ENCODE data around the gene POLR1C.
"Not testable (repeated sequence)": the region's sequence is repeated elsewhere in the genome, so short reads cannot be mapped to it uniquely, and the experiment has no call there.

The POLR1C gene

DNA sequence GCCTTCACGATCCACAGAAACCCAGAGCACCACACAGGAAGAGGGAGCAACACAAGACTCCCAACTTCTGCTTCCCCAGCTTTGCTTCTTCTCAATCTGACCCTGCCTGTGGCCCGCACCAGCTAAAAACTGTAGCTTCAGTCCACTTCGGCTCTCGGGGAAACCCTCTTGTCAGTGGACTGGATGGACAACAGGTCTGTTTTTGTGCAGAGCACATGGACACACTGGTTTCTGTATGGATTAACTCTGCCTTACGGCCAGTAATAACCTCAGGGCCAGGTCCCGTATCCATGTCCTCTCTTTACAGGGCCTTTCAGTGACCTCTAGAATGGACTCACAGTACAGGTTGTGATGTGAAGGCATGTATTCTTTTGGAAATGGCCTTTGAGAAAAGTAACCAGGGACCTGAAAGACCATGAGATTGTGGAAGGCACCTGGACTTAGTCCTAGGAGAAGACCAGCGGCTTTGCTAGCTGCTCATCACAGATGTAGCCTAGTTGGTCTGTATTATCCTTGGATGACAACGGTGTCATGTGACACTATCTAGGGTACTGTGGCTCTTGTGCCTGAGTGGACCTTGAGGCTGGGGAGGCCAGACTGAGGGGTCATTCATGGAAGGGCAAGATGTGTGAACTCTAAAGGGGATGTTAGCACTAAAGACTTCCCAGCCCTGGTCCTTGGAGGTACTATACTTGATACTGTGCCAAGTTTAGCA lies 5.8 kb downstream of the POLR1C start:
- Histone ChIP-seq H3K36me3 (ENCODE audit: control insufficient read depth in 1 of 2, insufficient read depth in 2 of 2, low read length in 2 of 2) (peaks cover 32 to 85% of the 10 kb centered on the region in 2 donors), H3K9me3 (ENCODE audit: control insufficient read depth in 1 of 2, low read length in 2 of 2) (no peaks in the 10 kb centered on the region), H3K4me3 (ENCODE audit: low read depth in 1 of 2, low read length in 2 of 2) (no peak overlapping the region), H3K9ac (ENCODE audit: low read depth in 1 of 2, low read length in 2 of 2) (no peak overlapping the region), H3K27ac (ENCODE audit: low read depth, low read length) (no peak overlapping the region), H3K4me1 (ENCODE audit: control insufficient read depth in 1 of 2, insufficient read depth in 2 of 2, low read length in 2 of 2) (peaks cover 8 to 13% of the 10 kb centered on the region in 2 donors), H3K27me3 (ENCODE audit: control insufficient read depth in 1 of 2, insufficient read depth in 2 of 2, low read length in 2 of 2) (no peaks in the 10 kb centered on the region)

DNA sequence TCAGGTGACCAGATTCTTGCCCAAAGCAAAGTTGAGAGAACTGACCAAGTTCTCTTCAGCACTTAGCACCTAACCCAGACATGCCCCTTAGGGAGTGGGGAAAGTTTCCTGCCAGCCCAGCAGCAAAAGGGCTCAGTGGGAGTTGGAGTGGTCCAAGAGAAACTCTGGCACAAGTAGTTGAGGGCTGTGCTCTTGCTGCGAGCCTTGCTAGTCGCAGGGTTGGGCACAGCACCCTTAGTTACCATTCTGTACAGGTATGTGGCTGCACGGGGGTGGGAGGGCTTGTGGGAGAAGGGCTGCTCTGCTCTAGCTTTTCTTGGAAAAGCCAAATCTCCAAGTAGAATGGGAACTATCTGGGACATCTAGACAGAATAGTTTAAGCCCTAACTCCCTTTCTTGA lies 6.4 kb downstream of the POLR1C start:
- Histone ChIP-seq H3K9me3 (ENCODE audit: control insufficient read depth in 1 of 2, low read length in 2 of 2) (no peaks in the 10 kb centered on the region), H3K36me3 (ENCODE audit: control insufficient read depth in 1 of 2, insufficient read depth in 2 of 2, low read length in 2 of 2) (peaks cover 36 to 91% of the 10 kb centered on the region in 2 donors), H3K4me1 (ENCODE audit: control insufficient read depth in 1 of 2, insufficient read depth in 2 of 2, low read length in 2 of 2) (peaks cover 2 to 7% of the 10 kb centered on the region in 2 donors), H3K9ac (ENCODE audit: low read depth in 1 of 2, low read length in 2 of 2) (no peak overlapping the region), H3K4me3 (ENCODE audit: low read depth in 1 of 2, low read length in 2 of 2) (no peak overlapping the region), H3K27ac (ENCODE audit: low read depth, low read length) (no peak overlapping the region), H3K27me3 (ENCODE audit: control insufficient read depth in 1 of 2, insufficient read depth in 2 of 2, low read length in 2 of 2) (no peaks in the 10 kb centered on the region)

DNA sequence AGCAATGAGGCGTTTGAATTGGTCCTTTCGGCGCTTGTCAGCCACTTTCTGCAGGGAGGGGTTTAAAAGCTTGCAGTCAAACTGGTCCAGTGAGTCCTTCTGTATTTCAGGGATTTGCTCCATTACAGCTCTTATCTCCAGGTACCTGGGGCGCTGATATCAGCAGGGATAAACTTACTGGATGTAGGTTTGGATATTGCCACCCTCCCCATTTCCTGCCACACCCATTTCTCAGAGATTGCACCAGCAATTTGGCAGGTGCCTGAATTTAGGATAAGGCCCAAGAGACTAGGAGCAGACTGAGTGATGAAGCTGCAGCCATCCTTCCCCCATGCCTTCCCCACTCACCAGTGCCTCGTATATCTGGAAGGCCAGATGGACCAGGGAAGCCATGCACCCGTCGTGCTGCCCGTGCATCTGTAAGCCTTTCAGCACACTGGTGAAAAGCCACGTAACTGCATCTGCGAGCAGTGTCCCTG lies 7.6 kb downstream of the POLR1C start:
- peaks cover 0 to 4% of the 10 kb centered on the region in 2 donors for H3K4me1 ChIP-seq (ENCODE audit: control insufficient read depth in 1 of 2, insufficient read depth in 2 of 2, low read length in 2 of 2)
- no peaks in the 10 kb centered on the region for H3K27me3 ChIP-seq (ENCODE audit: control insufficient read depth in 1 of 2, insufficient read depth in 2 of 2, low read length in 2 of 2)
- no peak overlapping the region for H3K4me3 ChIP-seq (ENCODE audit: low read depth in 1 of 2, low read length in 2 of 2)
- H3K9me3 ChIP-seq (ENCODE audit: control insufficient read depth in 1 of 2, low read length in 2 of 2) = no peaks in the 10 kb centered on the region
- H3K36me3 ChIP-seq (ENCODE audit: control insufficient read depth in 1 of 2, insufficient read depth in 2 of 2, low read length in 2 of 2) = peaks cover 43 to 97% of the 10 kb centered on the region in 2 donors
- no peak overlapping the region for H3K27ac ChIP-seq (ENCODE audit: low read depth, low read length)
- no peak overlapping the region for H3K9ac ChIP-seq (ENCODE audit: low read depth in 1 of 2, low read length in 2 of 2)

DNA sequence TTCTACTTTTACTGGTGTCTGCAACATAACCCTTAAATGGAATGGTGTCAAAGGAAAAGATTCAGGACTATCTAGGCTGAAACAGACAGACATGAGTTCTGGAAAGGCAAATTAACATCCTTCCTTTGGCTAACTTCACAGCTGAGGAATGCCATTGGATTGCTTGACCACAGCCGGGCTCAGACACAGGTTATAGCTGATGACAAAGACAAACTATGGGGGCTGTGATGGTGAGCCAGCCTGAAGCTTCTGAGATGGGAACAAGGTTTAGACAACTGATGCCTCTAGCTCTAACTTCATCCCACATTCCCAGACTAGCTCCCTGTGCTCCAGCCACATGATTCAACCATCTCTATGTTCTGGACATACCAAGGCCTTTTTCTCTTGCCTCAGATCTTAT lies 15.3 kb downstream of the POLR1C start:
- H3K9me3 ChIP-seq (ENCODE audit: control insufficient read depth in 1 of 2, low read length in 2 of 2) = no peaks in the 10 kb centered on the region
- peaks cover 15 to 57% of the 10 kb centered on the region in 2 donors for H3K36me3 ChIP-seq (ENCODE audit: control insufficient read depth in 1 of 2, insufficient read depth in 2 of 2, low read length in 2 of 2)

DNA sequence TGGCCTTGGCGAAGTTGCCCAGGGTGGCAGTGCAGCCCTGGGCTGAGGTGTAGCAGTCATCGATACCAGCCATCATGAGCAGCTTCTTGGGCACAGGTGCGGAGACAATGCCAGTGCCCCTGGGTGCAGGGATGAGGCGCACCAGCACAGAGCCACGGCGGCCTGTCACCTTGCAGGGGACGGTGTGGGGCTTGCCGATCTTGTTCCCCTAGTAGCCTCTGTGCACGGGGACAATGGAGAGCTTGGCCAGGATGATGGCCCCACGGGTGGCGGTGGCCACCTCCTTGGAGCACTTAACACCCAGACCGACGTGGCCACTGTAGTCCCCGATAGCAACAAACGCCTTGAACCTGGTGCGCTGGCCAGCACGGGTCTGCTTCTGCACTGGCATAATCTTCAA lies 22.1 kb downstream of the POLR1C start:
- H3K4me3 ChIP-seq (ENCODE audit: low read depth in 1 of 2, low read length in 2 of 2); H3K4me1 ChIP-seq (ENCODE audit: control insufficient read depth in 1 of 2, insufficient read depth in 2 of 2, low read length in 2 of 2); H3K27me3 ChIP-seq (ENCODE audit: control insufficient read depth in 1 of 2, insufficient read depth in 2 of 2, low read length in 2 of 2); H3K9ac ChIP-seq (ENCODE audit: low read depth in 1 of 2, low read length in 2 of 2); H3K9me3 ChIP-seq (ENCODE audit: control insufficient read depth in 1 of 2, low read length in 2 of 2); H3K27ac ChIP-seq (ENCODE audit: low read depth, low read length): not testable (repeated sequence)
- H3K36me3 ChIP-seq (ENCODE audit: control insufficient read depth in 1 of 2, insufficient read depth in 2 of 2, low read length in 2 of 2) = peaks cover 7 to 23% of the 10 kb centered on the region in 2 donors

More for the DNA sequence above, 15.3 kb downstream of the POLR1C start:
- Histone ChIP-seq H3K4me3 (ENCODE audit: low read depth in 1 of 2, low read length in 2 of 2) (no peak overlapping the region), H3K27ac (ENCODE audit: low read depth, low read length) (no peak overlapping the region), H3K4me1 (ENCODE audit: control insufficient read depth in 1 of 2, insufficient read depth in 2 of 2, low read length in 2 of 2) (no peaks in the 10 kb centered on the region), H3K27me3 (ENCODE audit: control insufficient read depth in 1 of 2, insufficient read depth in 2 of 2, low read length in 2 of 2) (no peaks in the 10 kb centered on the region), H3K9ac (ENCODE audit: low read depth in 1 of 2, low read length in 2 of 2) (no peak overlapping the region)

DNA sequence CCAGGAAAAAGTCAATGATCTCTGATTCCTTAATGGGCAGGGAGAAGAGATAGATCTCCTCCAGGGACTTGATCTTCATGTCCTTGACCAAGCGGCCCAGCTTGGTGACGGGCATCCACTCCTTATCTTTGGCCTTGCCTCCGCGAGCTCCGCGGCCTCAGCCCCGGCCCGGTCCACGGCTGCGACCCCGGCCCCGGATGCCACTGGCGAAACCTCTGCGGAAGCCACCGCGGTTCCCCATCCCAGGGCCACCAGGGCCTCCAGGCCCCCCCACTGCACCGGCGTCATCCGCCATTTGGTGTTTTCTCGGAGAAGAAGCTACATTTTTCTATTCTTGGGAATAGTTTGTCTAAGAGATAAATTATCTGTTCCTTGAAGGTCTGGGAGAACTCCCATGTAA lies 22.5 kb downstream of the POLR1C start:
- not testable (repeated sequence) for H3K4me3 ChIP-seq (ENCODE audit: low read depth in 1 of 2, low read length in 2 of 2); H3K27me3 ChIP-seq (ENCODE audit: control insufficient read depth in 1 of 2, insufficient read depth in 2 of 2, low read length in 2 of 2); H3K9me3 ChIP-seq (ENCODE audit: control insufficient read depth in 1 of 2, low read length in 2 of 2); H3K27ac ChIP-seq (ENCODE audit: low read depth, low read length); H3K9ac ChIP-seq (ENCODE audit: low read depth in 1 of 2, low read length in 2 of 2); H3K4me1 ChIP-seq (ENCODE audit: control insufficient read depth in 1 of 2, insufficient read depth in 2 of 2, low read length in 2 of 2)
- H3K36me3 ChIP-seq (ENCODE audit: control insufficient read depth in 1 of 2, insufficient read depth in 2 of 2, low read length in 2 of 2) = peaks cover 7 to 23% of the 10 kb centered on the region in 2 donors

DNA sequence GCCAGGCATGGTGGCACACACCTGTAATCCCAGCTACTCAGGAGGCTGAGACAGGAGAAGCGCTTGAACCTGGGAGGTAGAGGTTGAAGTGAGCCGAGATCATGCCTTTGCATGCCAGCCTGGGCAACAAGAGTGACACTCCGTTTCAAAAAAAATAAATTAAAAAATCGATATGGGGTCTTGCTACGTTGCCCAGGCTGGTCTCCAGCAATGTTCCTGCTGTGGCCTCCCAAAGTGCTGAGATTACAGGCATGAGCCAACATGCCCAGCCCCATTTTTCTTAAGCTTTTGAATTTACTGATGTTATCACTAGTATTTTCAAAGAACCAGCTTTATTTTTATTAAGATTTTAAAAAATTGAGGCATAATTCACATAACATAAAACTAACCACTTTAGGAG lies 23.6 kb downstream of the POLR1C start:
- Histone ChIP-seq H3K9me3 (ENCODE audit: control insufficient read depth in 1 of 2, low read length in 2 of 2) (no peaks in the 10 kb centered on the region), H3K27me3 (ENCODE audit: control insufficient read depth in 1 of 2, insufficient read depth in 2 of 2, low read length in 2 of 2) (no peaks in the 10 kb centered on the region), H3K4me3 (ENCODE audit: low read depth in 1 of 2, low read length in 2 of 2) (no peak overlapping the region), H3K36me3 (ENCODE audit: control insufficient read depth in 1 of 2, insufficient read depth in 2 of 2, low read length in 2 of 2) (peaks cover 7 to 34% of the 10 kb centered on the region in 2 donors), H3K9ac (ENCODE audit: low read depth in 1 of 2, low read length in 2 of 2) (no peak overlapping the region), H3K27ac (ENCODE audit: low read depth, low read length) (no peak overlapping the region), H3K4me1 (ENCODE audit: control insufficient read depth in 1 of 2, insufficient read depth in 2 of 2, low read length in 2 of 2) (no peaks in the 10 kb centered on the region)

DNA sequence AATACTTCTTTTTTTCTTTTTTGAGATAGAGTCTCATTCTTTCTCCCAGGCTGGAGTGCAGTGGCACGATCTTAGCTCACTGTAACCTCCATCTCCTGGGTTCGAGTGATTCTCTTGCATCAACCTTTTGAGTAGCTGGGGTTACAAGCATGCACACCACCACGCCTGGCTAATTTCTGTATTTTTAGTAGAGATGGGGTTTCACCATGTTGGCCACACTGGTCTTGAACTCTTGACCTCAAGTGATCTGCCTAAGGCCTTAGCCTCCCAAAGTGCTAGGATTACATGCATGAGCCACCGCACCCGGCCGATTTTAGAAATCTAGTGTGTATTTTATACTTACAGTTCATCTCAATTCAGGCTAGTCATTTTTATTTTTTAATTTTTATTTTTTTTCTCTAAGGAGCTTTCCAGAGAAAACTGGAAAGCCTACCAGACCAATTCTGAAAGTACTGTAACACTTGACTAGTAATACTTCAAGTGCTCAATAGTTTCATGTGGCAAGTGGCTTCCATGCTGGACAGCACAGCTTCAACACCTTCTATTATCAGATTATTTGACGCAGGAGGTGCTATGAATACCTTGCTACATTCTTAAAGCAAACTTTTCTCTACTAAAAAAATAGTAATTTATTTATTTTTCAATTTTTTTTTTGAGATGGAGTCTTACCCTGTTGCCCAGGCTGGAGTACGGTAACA lies 25.0 kb downstream of the POLR1C start:
- Histone ChIP-seq H3K4me3 (ENCODE audit: low read depth in 1 of 2, low read length in 2 of 2) (no peak overlapping the region), H3K4me1 (ENCODE audit: control insufficient read depth in 1 of 2, insufficient read depth in 2 of 2, low read length in 2 of 2) (no peaks in the 10 kb centered on the region), H3K9me3 (ENCODE audit: control insufficient read depth in 1 of 2, low read length in 2 of 2) (no peaks in the 10 kb centered on the region), H3K36me3 (ENCODE audit: control insufficient read depth in 1 of 2, insufficient read depth in 2 of 2, low read length in 2 of 2) (peaks cover 7 to 48% of the 10 kb centered on the region in 2 donors), H3K9ac (ENCODE audit: low read depth in 1 of 2, low read length in 2 of 2) (no peak overlapping the region), H3K27me3 (ENCODE audit: control insufficient read depth in 1 of 2, insufficient read depth in 2 of 2, low read length in 2 of 2) (no peaks in the 10 kb centered on the region), H3K27ac (ENCODE audit: low read depth, low read length) (no peak overlapping the region)

DNA sequence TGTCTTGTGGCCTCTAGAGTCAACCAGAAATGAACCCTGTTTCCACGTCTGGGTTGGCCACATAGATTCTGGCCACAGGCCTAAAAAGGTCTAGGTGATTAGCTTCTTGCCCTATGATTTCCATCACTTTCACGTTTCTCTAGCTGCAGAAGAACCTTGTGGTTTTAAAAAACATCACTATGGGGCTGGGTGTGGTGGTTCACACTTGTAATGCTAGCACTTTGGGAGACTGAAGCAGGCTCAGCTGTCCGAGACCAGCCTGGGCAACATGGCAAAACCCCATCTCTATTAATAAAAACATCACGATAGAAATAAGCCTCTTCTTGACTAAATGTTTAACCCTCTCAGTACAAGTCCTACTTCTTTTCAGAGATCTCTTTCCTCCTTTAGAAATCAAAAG lies 27.6 kb downstream of the POLR1C start:
- Histone ChIP-seq H3K4me1 (ENCODE audit: control insufficient read depth in 1 of 2, insufficient read depth in 2 of 2, low read length in 2 of 2) (no peaks in the 10 kb centered on the region), H3K27ac (ENCODE audit: low read depth, low read length) (no peak overlapping the region), H3K27me3 (ENCODE audit: control insufficient read depth in 1 of 2, insufficient read depth in 2 of 2, low read length in 2 of 2) (no peaks in the 10 kb centered on the region), H3K9ac (ENCODE audit: low read depth in 1 of 2, low read length in 2 of 2) (no peak overlapping the region), H3K4me3 (ENCODE audit: low read depth in 1 of 2, low read length in 2 of 2) (no peak overlapping the region), H3K9me3 (ENCODE audit: control insufficient read depth in 1 of 2, low read length in 2 of 2) (no peaks in the 10 kb centered on the region), H3K36me3 (ENCODE audit: control insufficient read depth in 1 of 2, insufficient read depth in 2 of 2, low read length in 2 of 2) (peaks cover 9 to 70% of the 10 kb centered on the region in 2 donors)

DNA sequence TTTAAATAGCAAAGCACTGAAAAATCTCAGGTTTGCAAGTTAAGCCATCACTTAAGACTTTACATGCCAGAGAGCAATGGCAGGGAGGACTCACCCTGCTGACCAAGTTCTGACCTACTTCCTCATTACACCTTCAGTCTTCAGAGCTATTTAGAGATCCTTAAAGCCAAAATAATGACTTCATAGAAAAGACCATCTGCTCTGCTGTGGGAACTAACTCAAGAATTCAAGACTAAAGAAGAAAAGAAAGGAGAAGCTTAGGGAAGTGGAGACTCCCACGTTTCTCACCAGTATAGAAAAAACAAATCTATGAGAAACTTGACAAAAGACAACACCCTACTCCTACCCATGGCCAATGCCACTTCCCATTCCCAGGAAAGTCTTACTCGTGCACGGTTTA lies 30.3 kb downstream of the POLR1C start:
- Histone ChIP-seq H3K27me3 (ENCODE audit: control insufficient read depth in 1 of 2, insufficient read depth in 2 of 2, low read length in 2 of 2) (no peaks in the 10 kb centered on the region), H3K9me3 (ENCODE audit: control insufficient read depth in 1 of 2, low read length in 2 of 2) (no peaks in the 10 kb centered on the region), H3K9ac (ENCODE audit: low read depth in 1 of 2, low read length in 2 of 2) (no peak overlapping the region), H3K4me3 (ENCODE audit: low read depth in 1 of 2, low read length in 2 of 2) (no peak overlapping the region), H3K27ac (ENCODE audit: low read depth, low read length) (no peak overlapping the region), H3K4me1 (ENCODE audit: control insufficient read depth in 1 of 2, insufficient read depth in 2 of 2, low read length in 2 of 2) (no peaks in the 10 kb centered on the region), H3K36me3 (ENCODE audit: control insufficient read depth in 1 of 2, insufficient read depth in 2 of 2, low read length in 2 of 2) (peaks cover 21 to 93% of the 10 kb centered on the region in 2 donors)

Measured in duodenal mucosa (tissue), 2 donors.